Erythroblast (primary cell): ENCODE results near the gene SCYGR7.

ENCODE experiments used
- GATA1 ChIP-seq: IDR thresholded peaks from 2 replicates; pipeline ENCODE4 v1.6.1; 2011; ENCODE audit warnings: low read depth, mild to moderate bottlenecking, control low read depth, low read length, moderate library complexity
- POLR2A ChIP-seq: IDR thresholded peaks from 2 replicates; pipeline ENCODE4 v1.6.1; 2011; ENCODE audit warnings: mild to moderate bottlenecking, low read length

DNA sequence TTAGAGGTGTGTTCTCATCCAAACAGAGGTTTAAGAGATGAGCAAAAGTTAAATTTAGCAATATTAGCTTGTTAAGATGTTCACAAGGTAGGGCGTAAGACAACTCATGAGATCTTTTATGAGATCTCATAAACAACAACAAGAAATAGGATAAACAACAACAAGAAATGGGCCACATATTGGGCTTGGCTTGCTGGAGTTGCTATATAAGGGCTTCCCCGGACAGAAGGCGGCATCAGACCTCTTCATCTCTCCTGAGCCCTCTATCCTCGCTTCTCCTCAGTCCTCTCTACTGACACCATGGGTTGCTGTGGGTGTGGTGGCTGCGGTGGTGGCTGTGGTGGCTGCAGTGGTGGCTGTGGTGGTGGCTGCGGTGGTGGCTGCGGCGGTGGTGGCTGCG, 17.5 kb downstream of the SCYGR7 start, which contains the start of gene SCYGR8:
- no peak for TF ChIP-seq GATA1
- no peak for TF ChIP-seq POLR2A
